NCI-H1092 treated with DMSO at 0.1 percent for 48 hours (cell line): Measurements from ENCODE around the gene DLG2.
"Not testable (repeated sequence)": the region's sequence is repeated elsewhere in the genome, so short reads cannot be mapped to it uniquely, and the experiment has no call there.

ENCODE experiments used
- DNase-seq: peaks from one replicate; lab custom pipeline; 2025; lab: John Stamatoyannopoulos, UW

The DLG2 gene

GRCh38 chr11:83779876-83780275 lies 1847.3 kb downstream of the DLG2 start:
- DNase-seq: no peak

DNA sequence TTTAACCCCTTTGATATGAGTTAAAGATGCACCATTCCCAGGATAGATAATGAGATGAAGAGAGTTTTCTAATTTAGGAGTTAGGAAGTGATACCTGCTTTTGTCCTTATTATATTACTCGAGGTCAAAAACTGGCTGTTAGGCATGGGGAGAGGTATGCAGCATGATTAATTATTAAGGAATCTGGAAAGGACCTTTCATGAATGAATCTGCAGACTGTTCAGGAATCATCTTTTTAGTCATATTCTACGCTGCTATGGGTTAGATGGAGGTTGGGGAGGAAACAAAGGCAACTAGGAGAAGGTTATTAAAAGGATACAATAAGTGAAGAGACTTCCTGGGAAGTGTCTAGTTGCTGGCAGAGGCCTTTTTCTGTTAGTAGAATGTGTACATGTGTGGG lies 1848.5 kb downstream of the DLG2 start:
- no peak for DNase-seq

DNA sequence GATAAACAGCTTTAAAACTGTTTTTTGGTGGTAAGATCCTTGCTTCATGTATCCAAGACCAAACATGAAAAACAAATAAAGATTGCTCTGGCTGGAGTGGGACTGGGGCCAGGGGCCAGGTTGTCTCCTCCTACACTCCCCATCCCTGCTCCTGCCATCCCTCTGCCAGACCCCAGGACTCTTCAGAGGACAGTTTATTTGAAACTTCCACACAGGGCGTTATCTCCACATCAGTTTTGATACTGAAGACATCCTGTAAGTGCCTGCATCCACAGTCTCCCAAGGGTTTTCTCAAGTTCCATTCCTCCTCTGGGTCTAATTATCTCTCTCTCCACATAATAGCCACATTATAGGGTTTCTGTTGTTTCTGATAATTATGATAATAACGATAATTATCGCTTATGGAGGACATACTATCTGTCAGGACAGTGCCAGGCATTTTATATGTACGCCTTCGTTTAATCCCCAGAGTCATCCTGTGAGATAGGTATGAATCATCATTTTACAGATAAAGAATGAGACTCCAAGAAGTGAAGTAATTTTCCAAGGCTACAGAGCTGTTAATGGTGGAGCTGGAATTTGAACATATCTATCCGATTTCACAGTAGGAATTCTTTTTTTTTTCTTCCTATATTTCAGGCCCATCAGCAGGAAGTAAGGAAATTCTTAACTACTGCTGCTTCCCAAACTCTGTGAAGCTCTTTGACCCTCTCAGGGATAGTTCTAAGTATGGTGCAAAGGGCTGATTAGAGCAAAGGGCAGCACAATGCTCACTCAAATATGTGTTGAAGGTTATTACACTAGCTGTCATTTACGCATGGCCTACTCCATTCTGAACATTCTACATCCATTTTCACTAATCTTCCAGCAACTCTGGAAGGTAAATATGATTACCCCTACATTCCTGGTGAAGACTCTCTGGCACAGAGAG lies 1852.9 kb downstream of the DLG2 start:
- peak; percentile 21 for DNase-seq

DNA sequence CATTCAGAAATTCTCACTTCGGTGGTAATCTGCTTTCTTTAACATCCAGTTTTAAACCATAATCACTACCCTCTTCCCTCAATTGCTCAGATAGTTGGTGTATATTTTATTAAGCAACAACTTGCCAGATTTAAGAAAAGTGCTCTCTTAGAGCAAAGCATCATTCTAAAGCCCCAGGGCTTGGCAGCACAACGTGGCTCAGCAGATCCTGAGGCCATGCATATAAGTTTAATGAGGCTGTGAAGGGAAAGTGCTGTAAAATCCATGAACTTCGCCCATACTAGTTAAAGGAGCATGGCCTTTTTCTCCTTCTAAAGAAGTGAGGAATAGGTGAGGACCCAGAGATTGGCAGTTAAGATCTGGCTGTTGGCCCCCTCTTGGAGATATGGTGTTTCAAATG lies 1858.7 kb downstream of the DLG2 start:
- DNase-seq: no peak

DNA sequence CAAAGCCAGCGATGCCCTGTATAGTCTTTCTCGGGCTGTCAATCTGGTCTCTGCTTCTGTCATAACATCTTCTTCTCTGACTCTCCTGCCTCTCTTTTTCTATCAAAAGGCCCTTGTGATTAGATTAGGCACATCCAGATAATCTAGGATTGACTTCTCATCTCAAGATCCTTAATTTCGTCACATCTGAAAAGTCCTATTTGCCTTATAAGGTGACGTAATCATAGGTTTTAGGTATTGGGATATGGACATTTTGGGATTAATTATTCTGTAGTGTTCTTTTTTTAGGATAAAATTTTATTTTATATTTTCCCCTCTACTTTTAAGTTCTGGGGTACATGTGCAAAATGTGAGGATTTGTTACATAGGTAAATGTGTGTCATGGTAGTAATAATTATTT lies 1860.2 kb downstream of the DLG2 start:
- no peak for DNase-seq

GRCh38 chr11:83764643-83765042 lies 1862.5 kb downstream of the DLG2 start:
- no peak for DNase-seq

DNA sequence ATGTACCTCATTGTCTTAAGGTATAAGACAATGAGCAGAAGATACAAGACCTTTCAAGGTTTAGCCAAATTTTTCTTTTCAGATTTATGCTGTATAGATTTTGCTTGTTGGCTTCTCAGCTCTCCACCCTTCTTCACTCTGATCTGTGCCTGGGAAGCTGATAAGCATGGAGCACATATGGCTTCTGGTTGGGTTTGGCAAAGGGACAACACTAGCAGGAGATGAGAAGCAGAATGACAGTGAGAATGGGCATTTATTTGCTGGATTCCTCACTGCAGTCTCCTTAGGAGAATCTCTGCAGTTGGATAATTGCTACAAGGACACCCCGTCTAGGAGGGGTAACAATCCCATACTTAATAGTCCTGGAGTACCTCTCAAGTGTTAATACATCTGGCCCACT lies 1866.2 kb downstream of the DLG2 start:
- DNase-seq: no peak

DNA sequence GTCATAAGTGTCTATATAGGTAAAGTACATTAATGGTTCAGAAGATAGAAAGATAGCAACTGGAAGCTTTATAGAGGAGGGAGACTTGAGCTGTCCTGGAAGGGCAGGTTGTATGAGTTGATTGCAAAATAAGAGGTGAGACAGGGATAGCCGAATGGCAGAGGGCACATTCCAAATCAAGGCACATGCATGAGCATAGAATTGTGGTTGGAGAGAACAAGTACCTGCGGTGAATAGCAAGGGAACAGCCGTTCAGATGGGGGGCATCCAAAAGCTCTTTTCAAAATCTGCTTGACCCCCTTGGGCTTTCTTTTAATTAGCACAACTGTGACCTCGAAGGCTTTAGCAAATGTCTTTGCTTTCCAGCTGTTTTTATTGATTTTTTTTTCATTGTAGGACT lies 1868.0 kb downstream of the DLG2 start:
- DNase-seq: no peak

- no peak for DNase-seq
Measured at GRCh38 chr11:83751041-83751440, 1876.1 kb downstream of the DLG2 start.

DNA sequence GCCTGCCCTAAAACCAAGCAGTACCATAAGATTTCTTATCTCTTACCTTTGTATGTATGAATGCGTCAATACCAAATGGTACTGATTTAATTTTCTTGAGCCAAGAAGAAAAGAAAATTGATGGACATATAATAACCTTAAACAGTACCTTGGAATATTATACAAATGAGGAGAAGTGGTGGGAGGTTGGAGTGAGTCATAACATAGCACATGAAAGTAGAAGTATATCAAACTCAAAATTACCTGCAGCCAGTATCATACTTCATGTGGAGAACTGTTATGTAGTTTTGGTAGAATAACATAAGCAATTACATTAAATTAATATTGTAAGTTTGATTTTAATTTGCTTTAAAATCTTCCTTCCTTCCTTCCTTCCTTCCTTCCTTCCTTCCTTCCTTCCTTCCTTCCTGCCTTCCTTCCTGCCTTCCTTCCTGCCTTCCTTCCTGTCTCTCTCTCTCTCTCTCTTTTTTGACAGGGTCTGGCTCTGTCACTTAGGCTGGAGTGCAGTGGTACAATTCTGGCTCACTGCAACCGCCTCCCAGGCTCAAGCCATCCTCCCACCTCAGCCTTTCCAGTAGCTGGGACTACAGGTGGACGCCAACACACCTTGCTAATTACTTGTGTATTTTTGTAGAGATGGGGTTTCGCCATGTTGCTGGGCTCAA lies 1880.1 kb downstream of the DLG2 start:
- no peak for DNase-seq

- DNase-seq: no peak
Measured at GRCh38 chr11:83744620-83745192, 1882.4 kb downstream of the DLG2 start.

DNA sequence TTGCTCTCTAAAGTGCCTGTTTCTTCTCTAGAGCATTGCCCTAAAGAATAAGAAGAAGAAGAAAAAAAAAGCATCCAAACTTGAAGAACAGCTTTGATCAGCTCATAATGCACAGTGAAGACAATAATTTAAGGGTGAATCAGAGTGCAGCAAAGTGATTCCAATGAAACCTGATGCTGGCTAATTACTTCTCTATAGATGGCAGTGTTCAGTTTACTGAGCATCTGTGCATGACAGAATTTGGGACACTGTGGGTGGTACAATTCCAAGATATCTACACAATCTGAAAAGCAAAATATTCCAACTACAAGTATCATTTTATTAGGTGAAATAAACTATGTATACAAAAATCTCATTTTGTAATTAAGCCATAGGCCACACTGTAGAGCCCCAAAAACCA lies 1890.5 kb downstream of the DLG2 start:
- DNase-seq: no peak

GRCh38 chr11:83734120-83734519 lies 1893.0 kb downstream of the DLG2 start:
- DNase-seq: no peak

DNA sequence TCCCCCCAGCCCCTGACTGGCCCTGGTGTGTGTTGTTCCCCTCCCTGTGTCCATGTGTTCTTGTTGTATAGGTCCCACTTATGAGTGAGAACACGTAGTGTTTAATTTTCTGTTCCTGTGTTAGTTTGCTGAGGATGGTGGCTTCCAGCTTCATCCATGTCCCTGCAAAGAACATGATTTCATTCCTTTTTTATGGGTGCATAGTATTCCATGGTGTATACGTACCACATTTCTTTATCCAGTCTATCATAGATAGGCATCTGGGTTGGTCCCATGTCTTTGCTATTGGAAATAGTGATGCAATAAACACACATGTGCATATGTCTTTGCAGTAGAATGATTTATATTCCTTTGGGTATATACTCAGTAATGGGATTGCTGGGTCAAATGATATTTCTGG lies 1895.9 kb downstream of the DLG2 start:
- not testable (repeated sequence) for DNase-seq

DNA sequence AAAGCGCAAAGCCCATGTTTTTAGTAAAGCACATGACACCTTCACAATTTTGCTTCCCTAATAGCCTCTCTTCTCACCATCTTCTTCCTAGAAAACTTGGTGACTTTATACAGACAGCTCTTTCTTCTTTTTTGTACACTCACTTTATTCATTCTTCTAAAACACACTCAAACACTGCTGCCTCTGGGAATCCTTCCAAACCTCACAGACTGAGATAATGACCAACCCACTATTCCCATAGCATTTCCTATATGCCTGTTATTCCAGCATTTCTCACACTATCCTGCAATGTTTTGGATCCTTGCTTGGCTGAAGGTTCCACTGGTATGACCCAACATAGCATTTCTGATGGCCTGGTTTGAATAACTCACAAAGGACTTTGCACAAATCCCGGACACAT lies 1898.9 kb downstream of the DLG2 start:
- DNase-seq: no peak

- DNase-seq: no peak
Measured at GRCh38 chr11:83727251-83727650, 1899.9 kb downstream of the DLG2 start.

- DNase-seq: no peak
Measured at GRCh38 chr11:83726316-83726715, 1900.8 kb downstream of the DLG2 start.

DNA sequence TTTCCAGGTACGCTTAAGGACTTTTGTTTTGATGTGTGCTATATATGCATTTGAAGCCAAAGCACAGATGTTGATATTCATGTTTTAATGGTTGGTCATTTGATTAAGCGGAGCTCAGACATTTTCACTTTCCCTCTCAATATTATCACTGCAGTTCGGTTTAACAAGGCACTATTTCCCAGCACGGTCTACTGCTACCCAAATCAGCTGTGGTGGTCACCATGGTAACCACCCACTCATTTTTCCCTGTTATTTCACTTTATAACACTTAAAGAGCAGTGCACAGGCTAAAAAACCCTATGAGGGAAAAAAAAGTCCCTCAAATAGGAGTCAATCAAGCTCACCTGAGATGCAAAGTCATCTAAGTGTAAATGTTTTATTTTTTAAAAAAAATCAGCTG lies 1901.4 kb downstream of the DLG2 start:
- DNase-seq: no peak

DNA sequence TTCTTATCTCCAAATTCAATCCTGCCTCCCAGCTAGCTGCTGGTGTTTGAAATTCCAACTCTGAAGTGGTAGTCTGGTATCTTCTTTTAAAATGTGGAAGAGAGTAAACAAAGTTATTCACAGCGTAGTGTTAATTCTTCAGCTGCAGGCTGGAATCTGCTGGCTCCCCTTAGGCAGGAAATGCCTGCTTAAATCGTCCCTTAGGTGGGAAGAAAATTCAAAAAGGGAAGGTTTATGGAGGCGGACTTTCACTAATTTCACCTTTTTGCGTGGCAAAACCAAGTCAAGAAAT lies 1901.9 kb downstream of the DLG2 start:
- DNase-seq: no peak

DNA sequence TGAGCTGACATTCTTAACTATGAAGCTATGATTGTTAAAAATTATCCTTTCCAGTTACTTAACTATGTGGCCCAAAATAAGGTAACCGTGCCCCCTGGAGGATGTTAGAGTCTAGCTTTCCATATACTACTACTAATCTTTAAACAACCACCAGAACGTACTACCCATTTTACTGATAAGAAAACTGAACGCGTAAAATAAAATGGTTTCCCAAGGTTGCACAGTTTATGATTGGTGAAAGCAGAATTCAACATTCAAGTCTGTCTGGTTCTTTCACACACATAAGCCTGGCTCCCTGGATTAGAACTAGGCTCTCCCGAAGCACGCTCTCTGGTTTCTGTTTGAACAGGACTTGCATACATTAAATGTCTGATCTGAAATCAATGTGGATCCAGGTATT lies 1903.1 kb downstream of the DLG2 start:
- peak; percentile 42 for DNase-seq

DNA sequence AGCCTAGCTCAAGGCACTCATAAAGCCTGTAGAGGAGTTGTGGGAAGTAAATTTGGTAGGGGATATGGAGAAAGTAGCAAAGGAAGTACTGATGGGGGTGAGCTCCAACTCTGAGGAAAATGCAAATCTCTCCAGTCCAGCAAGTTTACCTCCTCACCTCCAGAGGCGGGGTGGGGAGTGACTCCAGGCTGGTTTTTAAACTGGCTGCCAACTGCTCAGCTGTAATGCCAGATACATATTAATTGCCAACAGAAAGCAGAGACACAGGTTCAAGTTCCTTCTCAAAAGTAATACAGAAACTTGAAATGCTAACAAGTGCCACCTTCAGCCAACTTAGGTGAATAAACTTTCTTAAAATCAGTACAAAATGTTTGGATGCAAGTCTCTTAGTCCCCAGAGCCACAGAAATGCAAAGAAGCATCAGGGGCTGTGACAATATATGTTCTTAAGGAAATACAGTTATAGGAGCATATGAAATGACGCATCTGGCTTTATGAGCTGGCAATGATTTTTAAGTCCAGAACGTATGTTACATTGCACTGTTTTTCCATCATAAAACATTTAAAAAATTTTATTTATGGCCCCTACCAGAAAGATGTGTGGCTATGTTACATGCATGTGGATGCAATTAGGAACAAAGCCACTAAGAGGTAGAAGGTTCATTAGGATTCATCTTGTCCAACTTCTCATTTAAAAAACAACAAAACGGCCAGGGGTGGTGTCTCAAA lies 1904.6 kb downstream of the DLG2 start:
- DNase-seq: no peak

- DNase-seq: no peak
Measured at GRCh38 chr11:83721263-83721662, 1905.9 kb downstream of the DLG2 start.

GRCh38 chr11:83720675-83721074 lies 1906.5 kb downstream of the DLG2 start:
- DNase-seq: no peak
